NCI-H345 (cell line): ENCODE results near the gene LVRN.
A peak's percentile ranks its signal among the peaks of the same experiment; 100 is the strongest.

ENCODE experiments used
- DNase-seq: peaks from one replicate; lab custom pipeline; 2025; lab: John Stamatoyannopoulos, UW

LVRN gene

GRCh38 chr5:116023619-116024018, 61.3 kb downstream of the LVRN start:
- no peak for DNase-seq

DNA sequence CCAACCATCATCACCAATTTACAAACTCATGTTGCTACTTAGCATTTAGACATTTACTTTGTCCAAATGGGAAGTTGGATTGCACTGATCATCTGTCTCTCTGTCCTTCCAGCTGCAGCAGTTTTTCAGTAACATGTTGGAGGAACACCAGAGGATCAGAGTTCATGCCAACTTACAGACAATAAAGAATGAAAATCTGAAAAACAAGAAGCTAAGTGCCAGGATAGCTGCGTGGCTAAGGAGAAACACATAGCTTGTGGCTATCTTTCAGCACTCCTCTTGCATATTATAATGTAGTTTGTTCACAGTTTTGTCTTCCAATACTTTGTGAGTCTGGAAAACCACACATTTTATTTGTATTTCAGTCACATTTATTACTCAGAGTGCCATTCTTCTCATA, 63.6 kb downstream of the LVRN start:
- no peak for DNase-seq

GRCh38 chr5:116032094-116032517, 69.8 kb downstream of the LVRN start, which contains the start of gene ARL14EPL:
Gene ARL14EPL (plus strand): TSS chr5:116032472. CDS start chr5:116051466, 18,994 bp downstream.
- DNase-seq = no peak

DNA sequence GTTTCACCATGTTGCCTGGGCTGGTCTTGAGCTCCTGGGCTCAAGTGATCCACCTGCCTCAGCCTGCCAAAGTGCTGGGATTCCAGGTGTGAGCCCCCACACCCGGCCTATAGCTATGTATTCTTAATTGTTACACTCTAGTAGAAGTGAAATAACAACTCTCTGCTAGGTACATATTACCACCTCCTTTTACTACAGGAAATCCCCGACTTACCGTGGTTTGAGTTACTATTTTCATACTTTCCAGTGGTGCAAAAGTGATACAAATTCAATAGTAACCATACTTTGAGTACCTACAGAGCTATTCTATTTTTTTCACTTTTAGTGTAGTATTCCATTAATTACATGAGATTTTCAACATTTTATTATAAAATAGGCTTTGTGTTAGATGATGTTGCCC, 70.7 kb downstream of the LVRN start:
- no peak for DNase-seq

GRCh38 chr5:116035123-116035522, 72.8 kb downstream of the LVRN start:
- no peak for DNase-seq

GRCh38 chr5:116037236-116037822, 75.1 kb downstream of the LVRN start:
- DNase-seq = no peak

DNA sequence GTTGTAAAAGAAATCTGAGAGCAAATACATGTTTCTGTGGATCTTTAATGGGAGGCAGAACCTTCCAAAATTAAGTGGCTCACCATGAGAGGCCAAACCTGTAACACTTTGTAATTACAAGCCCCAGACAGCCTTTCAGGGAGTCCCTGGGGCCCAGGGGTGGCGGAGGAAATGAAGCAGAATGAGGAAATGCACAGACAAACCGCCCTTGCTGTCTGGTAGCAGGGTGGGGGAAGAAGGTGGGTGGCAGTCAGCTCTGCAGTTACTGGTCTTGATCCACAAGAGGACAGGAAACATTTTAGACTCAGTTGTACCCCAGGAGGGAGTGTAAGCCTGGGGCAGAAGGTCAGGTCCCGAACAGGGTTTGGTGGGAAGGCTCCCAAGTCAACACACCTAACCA, 76.5 kb downstream of the LVRN start:
- no peak for DNase-seq

DNA sequence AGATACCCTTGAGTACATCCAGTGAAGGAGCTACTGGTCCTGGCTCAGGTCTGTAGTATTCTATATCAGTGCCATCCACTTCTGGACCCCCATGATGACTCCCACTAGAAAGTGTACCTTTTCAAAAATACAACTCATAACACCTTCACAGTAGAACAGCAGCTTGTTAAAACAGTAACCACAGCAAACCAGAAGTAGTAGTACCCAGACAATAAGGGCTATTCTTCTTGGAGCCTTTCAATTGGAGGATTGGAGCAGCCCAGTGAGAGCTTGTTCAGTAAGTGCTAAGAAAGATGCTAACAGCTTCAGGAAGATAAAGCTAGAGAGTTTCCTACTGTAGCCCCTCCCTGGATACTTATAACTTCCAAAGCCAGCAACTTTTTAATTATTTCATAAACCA, 80.1 kb downstream of the LVRN start:
- DNase-seq = no peak

GRCh38 chr5:116044073-116044472, 81.8 kb downstream of the LVRN start:
- no peak for DNase-seq

GRCh38 chr5:116045821-116046220, 83.5 kb downstream of the LVRN start:
- no peak for DNase-seq

GRCh38 chr5:116046261-116046660, 84.0 kb downstream of the LVRN start:
- DNase-seq = no peak

- no peak for DNase-seq
Measured at GRCh38 chr5:116046823-116047222, 84.5 kb downstream of the LVRN start.

DNA sequence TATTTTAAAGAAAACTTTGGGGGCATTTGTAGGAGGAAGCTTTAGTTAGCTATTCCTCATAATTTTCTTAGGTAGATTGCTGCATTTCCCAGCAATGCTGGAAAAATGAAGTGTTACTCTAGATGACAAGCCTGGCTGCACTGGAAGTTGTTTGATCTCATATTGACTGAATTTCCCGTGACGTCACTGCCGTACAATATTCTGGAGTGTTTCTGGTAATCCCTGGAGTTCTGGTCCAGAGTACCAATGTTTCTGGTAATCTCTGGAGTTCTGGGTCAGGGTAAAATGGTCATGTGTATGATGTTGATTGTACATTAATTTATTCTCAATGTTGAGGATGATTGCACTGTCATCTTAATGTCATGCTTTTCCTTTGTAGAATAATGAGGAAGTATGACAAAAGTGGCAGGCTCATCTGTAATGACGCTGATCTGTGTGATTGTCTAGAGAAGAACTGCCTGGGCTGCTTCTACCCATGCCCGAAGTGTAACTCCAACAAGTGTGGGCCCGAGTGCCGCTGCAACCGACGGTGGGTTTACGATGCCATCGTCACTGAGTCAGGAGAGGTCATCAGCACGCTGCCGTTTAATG, 96.2 kb downstream of the LVRN start:
- no peak for DNase-seq

GRCh38 chr5:116062352-116062751, 100.1 kb downstream of the LVRN start:
- no peak for DNase-seq

GRCh38 chr5:116063950-116064349, 101.7 kb downstream of the LVRN start:
- no peak for DNase-seq

- peak; percentile 11 for DNase-seq
Measured at GRCh38 chr5:116068028-116068632, 105.9 kb downstream of the LVRN start.

- no peak for DNase-seq
Measured at GRCh38 chr5:116071211-116071610, 108.9 kb downstream of the LVRN start.

- no peak for DNase-seq
Measured at GRCh38 chr5:116075191-116075831, 113.0 kb downstream of the LVRN start.

GRCh38 chr5:116076496-116076895, 114.2 kb downstream of the LVRN start:
- no peak for DNase-seq
